HL-60 (cell line): ENCODE results near the gene VSIG1.

Experiments used
- CTCF ChIP-seq: IDR thresholded peaks from one replicate; pipeline ENCODE4 v1.5.1; 2011; ENCODE audit warnings: low read length, control low read depth, inconsistent platforms; ENCODE audit not compliant: insufficient read depth
- GABPA ChIP-seq: IDR thresholded peaks from 2 replicates; pipeline ENCODE4 v1.6.1; 2012; ENCODE audit warnings: low read depth
- POLR2AphosphoS5 ChIP-seq: IDR thresholded peaks from 2 replicates; pipeline ENCODE4 v1.6.1; 2012; ENCODE audit warnings: low read depth
- REST ChIP-seq: IDR thresholded peaks from 2 replicates; pipeline ENCODE4 v1.6.1; 2012; ENCODE audit warnings: low read depth; ENCODE audit not compliant: insufficient replicate concordance
- SPI1 ChIP-seq: IDR thresholded peaks from 2 replicates; pipeline ENCODE4 v1.6.1; 2012; ENCODE audit warnings: low read depth, mild to moderate bottlenecking, borderline replicate concordance

- TF ChIP-seq CTCF (no peak), POLR2AphosphoS5 (no peak), REST (no peak), SPI1 (no peak), GABPA (no peak)
Measured at GRCh38 chrX:108018656-108019381, 26.0 kb upstream of the VSIG1 start.
